KMS-11 (cell line): Measurements from ENCODE around the gene DPY19L3.
"Not testable (repeated sequence)": the region's sequence is repeated elsewhere in the genome, so short reads cannot be mapped to it uniquely, and the experiment has no call there.

Experiments
- H2AFZ ChIP-seq: fragments of 200-600 bp; sonication (generic); 2 replicates; pipeline ENCODE4 v1.6.1; 2016; ENCODE audit warnings: antibody characterized with exemption, mixed run types, low read depth
- H3K27ac ChIP-seq: fragments of 200-600 bp; sonication (generic); 2 replicates; pipeline ENCODE4 v1.6.1; 2016; ENCODE audit warnings: mild to moderate bottlenecking, mixed run types
- H3K27me3 ChIP-seq: fragments of 200-600 bp; sonication (generic); 2 replicates; pipeline ENCODE4 v1.6.1; 2017; ENCODE audit warnings: mild to moderate bottlenecking, low read depth, mixed run types, moderate library complexity; ENCODE audit not compliant: insufficient read depth
- H3K36me3 ChIP-seq: fragments of 200-600 bp; sonication (generic); 2 replicates; pipeline ENCODE4 v1.6.1; 2017; ENCODE audit warnings: mild to moderate bottlenecking, mixed run types; ENCODE audit not compliant: insufficient read depth
- H3K4me1 ChIP-seq: fragments of 200-600 bp; sonication (generic); 2 replicates; pipeline ENCODE4 v1.6.1; 2016; ENCODE audit warnings: mild to moderate bottlenecking, low read depth, mixed run types; ENCODE audit not compliant: poor library complexity, severe bottlenecking
- H3K4me2 ChIP-seq: fragments of 200-600 bp; sonication (generic); 2 replicates; pipeline ENCODE4 v1.7.0; 2016; ENCODE audit warnings: mild to moderate bottlenecking, mixed run types
- H3K4me3 ChIP-seq: fragments of 200-600 bp; sonication (generic); IDR thresholded peaks from 2 replicates; pipeline ENCODE4 v1.6.1; 2017; ENCODE audit warnings: low read depth, low read length, mixed read lengths; ENCODE audit not compliant: insufficient read depth
- H3K79me2 ChIP-seq: fragments of 200-600 bp; sonication (generic); 2 replicates; pipeline ENCODE4 v1.6.1; 2016; ENCODE audit warnings: low read depth, mixed run types; ENCODE audit not compliant: insufficient read depth
- H3K9ac ChIP-seq: fragments of 200-600 bp; sonication (generic); 2 replicates; pipeline ENCODE4 v1.6.1; 2016; ENCODE audit warnings: mild to moderate bottlenecking, mixed run types
- H4K20me1 ChIP-seq: fragments of 200-600 bp; sonication (generic); 2 replicates; pipeline ENCODE4 v1.6.1; 2016; ENCODE audit warnings: mild to moderate bottlenecking, mixed run types; ENCODE audit not compliant: insufficient read depth
- TF ChIP-seq, protein P1 (sequence below): fragments of 200-600 bp; sonication (generic); conservative IDR thresholded peaks from 2 replicates; pipeline ENCODE4 v1.6.1; 2017; ENCODE audit warnings: low read depth, mild to moderate bottlenecking, antibody characterized with exemption, low read length, moderate library complexity, mixed read lengths

Gene DPY19L3

DNA sequence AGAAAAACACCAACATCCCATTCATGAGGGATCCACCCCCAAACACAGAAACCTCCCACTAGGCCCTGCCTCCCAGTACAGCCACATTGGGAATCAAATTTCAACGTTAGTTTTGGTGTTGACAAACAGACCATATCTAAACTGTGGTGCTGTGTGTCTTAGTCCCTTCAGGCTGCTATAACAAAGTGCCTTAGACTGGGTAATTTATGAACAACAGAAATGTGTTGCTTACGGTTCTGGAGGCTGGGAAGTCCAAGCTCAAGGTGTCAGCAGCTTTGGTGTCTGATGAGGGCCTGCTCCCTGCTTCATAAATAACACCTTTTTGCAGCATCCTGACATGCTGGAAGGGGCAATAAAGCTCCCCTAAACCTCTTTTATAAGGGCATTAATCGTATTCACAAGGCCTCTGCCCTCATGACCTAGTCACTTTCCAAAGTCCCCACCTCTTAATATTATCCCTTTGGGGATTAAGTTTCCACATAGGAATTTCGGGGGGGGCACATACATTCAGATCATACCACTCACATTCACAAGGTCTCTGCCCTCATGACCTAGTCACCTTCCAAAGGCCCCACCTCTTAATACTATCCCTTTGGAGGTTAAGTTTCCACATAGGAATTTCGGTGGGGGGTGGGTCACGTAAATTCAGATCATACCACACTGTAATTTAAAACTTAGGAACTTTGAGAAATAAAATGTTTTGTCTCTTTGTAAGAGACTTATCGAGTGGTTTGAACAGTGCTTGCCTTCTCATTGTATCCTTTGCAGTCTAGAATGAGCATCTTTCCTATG is 32.6 kb upstream of the DPY19L3 start:
- no peak overlapping the region for H3K9ac ChIP-seq
- H3K79me2 ChIP-seq = no peaks in the 10 kb centered on the region
- H3K4me2 ChIP-seq = no peak overlapping the region
- TF ChIP-seq, protein P1, sequence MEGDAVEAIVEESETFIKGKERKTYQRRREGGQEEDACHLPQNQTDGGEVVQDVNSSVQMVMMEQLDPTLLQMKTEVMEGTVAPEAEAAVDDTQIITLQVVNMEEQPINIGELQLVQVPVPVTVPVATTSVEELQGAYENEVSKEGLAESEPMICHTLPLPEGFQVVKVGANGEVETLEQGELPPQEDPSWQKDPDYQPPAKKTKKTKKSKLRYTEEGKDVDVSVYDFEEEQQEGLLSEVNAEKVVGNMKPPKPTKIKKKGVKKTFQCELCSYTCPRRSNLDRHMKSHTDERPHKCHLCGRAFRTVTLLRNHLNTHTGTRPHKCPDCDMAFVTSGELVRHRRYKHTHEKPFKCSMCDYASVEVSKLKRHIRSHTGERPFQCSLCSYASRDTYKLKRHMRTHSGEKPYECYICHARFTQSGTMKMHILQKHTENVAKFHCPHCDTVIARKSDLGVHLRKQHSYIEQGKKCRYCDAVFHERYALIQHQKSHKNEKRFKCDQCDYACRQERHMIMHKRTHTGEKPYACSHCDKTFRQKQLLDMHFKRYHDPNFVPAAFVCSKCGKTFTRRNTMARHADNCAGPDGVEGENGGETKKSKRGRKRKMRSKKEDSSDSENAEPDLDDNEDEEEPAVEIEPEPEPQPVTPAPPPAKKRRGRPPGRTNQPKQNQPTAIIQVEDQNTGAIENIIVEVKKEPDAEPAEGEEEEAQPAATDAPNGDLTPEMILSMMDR = no peak
- no peaks in the 10 kb centered on the region for H4K20me1 ChIP-seq
- H3K4me1 ChIP-seq = no peaks in the 10 kb centered on the region
- H3K36me3 ChIP-seq = no peaks in the 10 kb centered on the region; the same call in 1 of the 2 replicates
- H3K27me3 ChIP-seq = no peaks in the 10 kb centered on the region
- H3K27ac ChIP-seq = no peak overlapping the region
- no peak overlapping the region for H2AFZ ChIP-seq
- no peak overlapping the region for H3K4me3 ChIP-seq

DNA sequence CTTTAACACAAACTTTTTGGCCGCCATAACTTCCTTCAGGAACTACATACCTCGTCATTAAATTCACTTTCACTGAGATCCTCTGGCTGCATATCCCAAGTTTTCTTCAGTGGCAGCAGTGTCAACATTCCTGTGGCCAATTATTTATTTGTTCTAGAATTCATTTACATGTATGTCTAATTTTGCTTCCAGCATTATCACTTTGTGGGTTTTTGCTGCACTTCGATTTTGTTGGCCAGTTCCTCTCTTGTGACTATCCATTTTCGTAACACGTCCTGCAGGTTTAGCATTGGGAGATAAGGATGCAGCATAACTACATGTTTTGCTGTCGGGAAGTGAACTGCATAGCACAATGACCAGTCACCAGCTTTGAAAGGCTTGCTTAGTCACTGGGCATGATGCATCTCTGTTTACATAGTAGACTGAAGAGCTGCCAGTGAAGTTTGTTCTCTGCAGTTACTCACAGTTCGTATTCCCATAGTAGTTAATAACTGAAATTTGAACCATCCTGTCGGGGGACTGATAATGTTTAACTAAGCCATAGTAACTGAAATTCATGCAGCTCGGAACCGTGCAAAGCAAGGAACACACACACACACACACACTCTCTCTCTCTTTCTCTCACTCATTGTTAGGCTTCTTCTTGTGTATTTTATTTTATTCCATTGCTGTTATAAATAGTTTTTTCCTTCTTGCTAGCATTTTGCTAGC is 31.8 kb upstream of the DPY19L3 start:
- no peak overlapping the region for H3K4me2 ChIP-seq
- no peaks in the 10 kb centered on the region for H3K4me1 ChIP-seq
- no peak overlapping the region for H2AFZ ChIP-seq
- H3K79me2 ChIP-seq = no peaks in the 10 kb centered on the region
- H3K36me3 ChIP-seq = no peaks in the 10 kb centered on the region; the same call in 1 of the 2 replicates
- H3K9ac ChIP-seq = no peak overlapping the region
- no peak overlapping the region for H3K27ac ChIP-seq
- no peaks in the 10 kb centered on the region for H4K20me1 ChIP-seq
- H3K27me3 ChIP-seq = no peaks in the 10 kb centered on the region
- TF ChIP-seq, protein P1 = no peak
- no peak overlapping the region for H3K4me3 ChIP-seq

DNA sequence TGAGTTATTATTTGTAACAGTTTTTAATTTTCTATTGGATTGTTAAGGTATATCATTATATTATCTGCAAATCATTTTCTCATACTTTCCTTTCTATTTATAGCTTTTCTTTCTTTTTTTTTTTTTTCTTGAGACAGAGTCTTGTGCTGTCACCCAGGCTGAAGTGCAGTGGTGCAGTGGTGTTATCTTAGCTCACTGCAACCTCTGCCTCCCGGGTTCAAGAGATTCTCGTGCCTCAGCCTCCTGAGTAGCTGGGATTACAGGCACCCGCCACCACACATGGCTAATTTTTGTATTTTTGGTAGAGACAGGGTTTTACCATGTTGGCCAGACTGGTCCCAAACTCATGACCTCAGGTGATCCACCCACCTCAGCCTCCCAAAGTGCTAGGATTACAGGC is 31.2 kb upstream of the DPY19L3 start:
- not testable (repeated sequence) for H3K27ac ChIP-seq, H3K9ac ChIP-seq

DNA sequence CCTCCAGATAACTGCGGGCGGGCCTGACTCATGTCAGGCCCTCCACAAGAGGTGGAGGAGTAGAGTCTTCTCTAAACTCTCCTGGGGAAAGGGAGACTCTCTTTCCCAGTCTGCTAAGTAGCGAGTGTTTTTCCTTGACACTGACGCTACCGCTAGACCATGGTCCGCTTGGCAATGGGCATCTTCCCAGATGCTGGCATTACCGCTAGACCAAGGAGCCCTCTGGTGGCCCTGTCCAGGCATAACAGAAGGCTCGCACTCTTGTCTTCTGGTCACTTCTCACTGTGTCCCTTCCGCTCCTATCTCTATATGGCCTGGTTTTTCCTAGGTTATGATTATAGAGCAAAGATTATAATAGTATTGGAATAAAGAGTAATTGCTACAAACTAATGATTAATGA is 28.5 kb upstream of the DPY19L3 start:
- not testable (repeated sequence) for H3K27ac ChIP-seq, H4K20me1 ChIP-seq, H2AFZ ChIP-seq, H3K9ac ChIP-seq, H3K36me3 ChIP-seq, H3K79me2 ChIP-seq, H3K4me1 ChIP-seq, H3K27me3 ChIP-seq, H3K4me2 ChIP-seq, H3K4me3 ChIP-seq
- TF ChIP-seq, protein P1 = 0 out of 2 replicates have a peak, but pooled peaks have one; percentile 19

More for the DNA sequence above, 31.2 kb upstream of the DPY19L3 start:
- H3K4me1 ChIP-seq, H3K79me2 ChIP-seq, H3K4me2 ChIP-seq, H3K36me3 ChIP-seq, H2AFZ ChIP-seq, H4K20me1 ChIP-seq, H3K4me3 ChIP-seq, H3K27me3 ChIP-seq: not testable (repeated sequence)

DNA sequence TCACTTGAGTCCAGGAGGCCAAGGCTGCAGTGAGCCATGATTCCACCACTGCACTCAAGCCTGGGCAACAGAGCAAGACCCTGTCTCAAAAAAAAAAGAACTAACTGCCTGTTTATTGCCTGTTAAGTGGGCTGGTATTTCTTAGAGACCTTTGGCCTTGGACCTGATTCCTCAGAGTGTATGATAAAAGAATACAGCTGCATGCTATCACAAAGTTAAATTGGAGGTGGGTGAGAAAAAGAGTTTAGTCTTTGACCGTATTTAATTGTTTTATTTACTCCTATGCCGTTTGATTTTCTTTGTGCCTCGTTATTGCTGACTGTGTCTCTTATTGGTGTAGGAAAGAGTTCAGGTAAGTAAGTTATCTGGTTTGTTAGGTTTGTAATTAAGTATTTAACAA is 25.3 kb upstream of the DPY19L3 start:
- no peak overlapping the region for H3K4me2 ChIP-seq
- no peaks in the 10 kb centered on the region for H3K4me1 ChIP-seq
- H3K79me2 ChIP-seq = no peaks in the 10 kb centered on the region
- peaks cover 13% of the 10 kb centered on the region; the same call in 1 of the 2 replicates for H3K36me3 ChIP-seq
- no peaks in the 10 kb centered on the region for H3K27me3 ChIP-seq
- no peak overlapping the region for H2AFZ ChIP-seq
- H3K9ac ChIP-seq = no peak overlapping the region
- TF ChIP-seq, protein P1 = no peak
- H4K20me1 ChIP-seq = no peaks in the 10 kb centered on the region
- H3K4me3 ChIP-seq = no peak overlapping the region
- no peak overlapping the region for H3K27ac ChIP-seq
